H1 (cell line): ENCODE measurements around the gene PRR33. TPM values are rescaled to one million over a fixed set of nuclear protein-coding genes. Genes with fewer than 3 reads are reported as not detected.

Experiments used
- CTCF ChIA-PET: fragments of 300-600 bp; sonication (Branson Sonifier 250); formaldehyde crosslinking; loops from one replicate; lab custom pipeline; 2021; ENCODE audit not compliant: partially characterized antibody; lab: Charles Lee
- POLR2A ChIA-PET: fragments of 300-600 bp; sonication (Branson Sonifier 250); formaldehyde crosslinking; loops from one replicate; lab custom pipeline; 2021; ENCODE audit warnings: inconsistent platforms; ENCODE audit not compliant: partially characterized antibody; lab: Charles Lee
- DNase-seq, 2 experiments: peaks; one replicate each; pipeline versions ENCODE4 v3.0.0 to v3.0.0-alpha.2; 2010 to 2022; ENCODE audit warnings: low spot score in 2 of 2, low read depth in 1 of 2, mixed read lengths in 1 of 2
- FAIRE-seq: peaks from 2 replicates; lab custom pipeline; 2011; peaks lifted over from hg19 to GRCh38; lab: Jason Lieb, UNC
- H2AFZ ChIP-seq: 2 replicates; pipeline ENCODE4 v1.8.1; 2012; ENCODE audit warnings: low read length, inconsistent platforms
- H2AK5ac ChIP-seq: 2 replicates; pipeline ENCODE4 v1.6.1; 2013; ENCODE audit warnings: low read depth, low read length
- H2BK120ac ChIP-seq: replicated peaks from 2 replicates; pipeline ENCODE3; 2013; ENCODE audit warnings: low read depth, low read length, inconsistent platforms
- H2BK12ac ChIP-seq: 2 replicates; pipeline ENCODE4 v1.6.1; 2013; ENCODE audit warnings: low read depth, low read length
- H2BK15ac ChIP-seq: 2 replicates; pipeline ENCODE4 v1.6.1; 2013; ENCODE audit warnings: low read length
- H2BK20ac ChIP-seq: 2 replicates; pipeline ENCODE4 v1.6.1; 2013; ENCODE audit warnings: low read length
- H2BK5ac ChIP-seq: 2 replicates; pipeline ENCODE4 v1.6.1; 2013; ENCODE audit warnings: low read depth, low read length
- H3K14ac ChIP-seq: 2 replicates; pipeline ENCODE4 v1.6.1; 2013; ENCODE audit warnings: inconsistent platforms; ENCODE audit not compliant: insufficient read length
- H3K18ac ChIP-seq: 2 replicates; pipeline ENCODE4 v1.6.1; 2013; ENCODE audit warnings: low read length; ENCODE audit errors: extremely low read depth
- H3K23ac ChIP-seq: 2 replicates; pipeline ENCODE4 v1.6.1; 2013; ENCODE audit warnings: inconsistent platforms; ENCODE audit not compliant: insufficient read length
- H3K23me2 ChIP-seq: 2 replicates; pipeline ENCODE4 v1.6.1; 2013; ENCODE audit warnings: low read depth, low read length
- H3K27ac ChIP-seq: 2 replicates; pipeline ENCODE4 v1.6.1; 2011; ENCODE audit warnings: low read depth, low read length, inconsistent platforms
- H3K27me3 ChIP-seq, 4 experiments: replicated peaks in 1 of 4; 1 replicate in 1 of 4; 2 replicates in 3 of 4; pipeline versions ENCODE4 v1.6.1 to v1.8.1; 2011 to 2013; ENCODE audit warnings: low read length in 3 of 4, mild to moderate bottlenecking in 3 of 4, inconsistent platforms in 2 of 4, mixed read lengths in 2 of 4, moderate library complexity in 1 of 4; ENCODE audit not compliant: control insufficient read depth in 3 of 4, insufficient read depth in 3 of 4; ENCODE audit errors: extremely low read depth in 1 of 4
- H3K36me3 ChIP-seq, 4 experiments: 2 replicates each; pipeline versions ENCODE4 v1.6.1 to v1.8.1; 2011 to 2013; ENCODE audit warnings: mild to moderate bottlenecking in 4 of 4, low read length in 3 of 4, moderate library complexity in 2 of 4, control low read depth in 1 of 4, inconsistent platforms in 1 of 4; ENCODE audit not compliant: insufficient read depth in 4 of 4, control insufficient read depth in 2 of 4
- H3K4ac ChIP-seq: replicated peaks from 2 replicates; pipeline ENCODE3; 2013; ENCODE audit warnings: low read length, low read depth, mixed read lengths, inconsistent platforms; ENCODE audit not compliant: insufficient read length
- H3K4me1 ChIP-seq, 4 experiments: replicated peaks in 1 of 4; 1 replicate in 1 of 4; 2 replicates in 3 of 4; pipeline versions ENCODE4 v1.6.1 to v1.8.1; 2011 to 2013; ENCODE audit warnings: low read length in 3 of 4, inconsistent platforms in 2 of 4, mixed read lengths in 1 of 4; ENCODE audit not compliant: insufficient read depth in 4 of 4, control insufficient read depth in 3 of 4
- H3K4me2 ChIP-seq, 2 experiments: 2 replicates each; pipeline versions ENCODE4 v1.6.1 to v1.8.1; 2011 to 2013; ENCODE audit warnings: low read depth in 2 of 2, low read length in 2 of 2, control low read depth in 1 of 2, inconsistent platforms in 1 of 2, mild to moderate bottlenecking in 1 of 2; ENCODE audit not compliant: insufficient read depth in 1 of 2
- H3K4me3 ChIP-seq, 4 experiments: fragments of 200-600, 300-600 bp in 1 of 4; sonication (generic), shearing (Covaris generic), sonication (Bioruptor Twin) in 1 of 4; 2 replicates each; pipeline versions ENCODE4 v1.5.1 to v1.8.1; 2011 to 2016; ENCODE audit warnings: low read length in 4 of 4, low read depth in 3 of 4, control low read depth in 2 of 4, inconsistent platforms in 2 of 4, mild to moderate bottlenecking in 2 of 4, mixed read lengths in 1 of 4, moderate library complexity in 1 of 4; ENCODE audit not compliant: insufficient read depth in 2 of 4; ENCODE audit errors: extremely low read depth in 1 of 4
- H3K56ac ChIP-seq: replicated peaks from 2 replicates; pipeline ENCODE3; 2013; ENCODE audit warnings: low read depth, mild to moderate bottlenecking, mixed read lengths, low read length, inconsistent platforms; ENCODE audit not compliant: insufficient read length
- H3K79me1 ChIP-seq: 2 replicates; pipeline ENCODE4 v1.6.1; 2013; ENCODE audit warnings: low read depth, low read length, control low read depth
- H3K79me2 ChIP-seq, 2 experiments: 2 replicates each; pipeline versions ENCODE4 v1.6.1 to v1.8.1; 2012 to 2013; ENCODE audit warnings: low read length in 2 of 2, mild to moderate bottlenecking in 2 of 2, inconsistent platforms in 1 of 2; ENCODE audit not compliant: insufficient read depth in 2 of 2, control insufficient read depth in 1 of 2
- H3K9ac ChIP-seq, 4 experiments: replicated peaks in 1 of 4; 1 replicate in 1 of 4; 2 replicates in 3 of 4; pipeline versions ENCODE4 v1.6.1 to v1.8.1; 2011 to 2013; ENCODE audit warnings: low read depth in 3 of 4, low read length in 3 of 4, control low read depth in 2 of 4, mild to moderate bottlenecking in 2 of 4, moderate library complexity in 2 of 4, inconsistent platforms in 1 of 4; ENCODE audit errors: extremely low read depth in 1 of 4
- H3K9me3 ChIP-seq, 2 experiments: 2 replicates each; pipeline versions ENCODE4 v1.6.1 to v1.8.1; 2012 to 2013; ENCODE audit warnings: mild to moderate bottlenecking in 2 of 2, moderate library complexity in 2 of 2, control low read depth in 1 of 2, inconsistent platforms in 1 of 2, low read depth in 1 of 2, low read length in 1 of 2, mixed read lengths in 1 of 2; ENCODE audit not compliant: insufficient read depth in 2 of 2
- H4K20me1 ChIP-seq, 2 experiments: replicated peaks in 1 of 2; 2 replicates each; pipeline versions ENCODE3 to v1.8.1; 2011 to 2013; ENCODE audit warnings: inconsistent platforms in 2 of 2, low read length in 2 of 2, mild to moderate bottlenecking in 1 of 2; ENCODE audit not compliant: insufficient read depth in 2 of 2, control insufficient read depth in 1 of 2
- H4K5ac ChIP-seq: 2 replicates; pipeline ENCODE4 v1.6.1; 2013; ENCODE audit warnings: low read length, low read depth, mixed read lengths, inconsistent platforms; ENCODE audit not compliant: insufficient read length
- H4K8ac ChIP-seq: 2 replicates; pipeline ENCODE4 v1.8.0; 2013; ENCODE audit warnings: mild to moderate bottlenecking, moderate library complexity, low read length, inconsistent platforms; ENCODE audit not compliant: insufficient read depth; ENCODE audit errors: extremely low read depth
- H4K91ac ChIP-seq: replicated peaks from 2 replicates; pipeline ENCODE3; 2013; ENCODE audit warnings: low read length, mixed read lengths, inconsistent platforms; ENCODE audit not compliant: insufficient read length
- EP300 ChIP-seq, 2 experiments: IDR thresholded peaks; 1 replicate in 1 of 2; 2 replicates in 1 of 2; pipeline ENCODE4 v1.6.1; 2011 to 2012; ENCODE audit warnings: low read depth in 2 of 2, low read length in 2 of 2, mild to moderate bottlenecking in 2 of 2, borderline replicate concordance in 1 of 2, inconsistent platforms in 1 of 2, moderate library complexity in 1 of 2
- TAF7 ChIP-seq: optimal IDR thresholded peaks from 2 replicates; pipeline ENCODE3; 2011; ENCODE audit warnings: low read depth, mild to moderate bottlenecking, inconsistent platforms, low read length, moderate library complexity, borderline replicate concordance
- YY1 ChIP-seq: IDR thresholded peaks from 2 replicates; pipeline ENCODE4 v1.6.1; 2011; ENCODE audit warnings: low read depth, mild to moderate bottlenecking, low read length
- WGBS, 2 experiments: shearing (Covaris generic) in 1 of 2; methylation state at CpG; one replicate each; pipeline versions ENCODE4 v1.1.6 to v1.1.7; 2013 to 2015; ENCODE audit warnings: low lambda C conversion rate in 2 of 2, mixed read lengths in 2 of 2, inconsistent platforms in 1 of 2, low coverage in 1 of 2, missing lambda C conversion rate in 1 of 2; ENCODE audit not compliant: insufficient replicate concordance in 2 of 2, insufficient coverage in 1 of 2, insufficient read length in 1 of 2; ENCODE audit errors: extremely low coverage in 1 of 2, missing lambda C conversion rate in 1 of 2; 5-methylcytosine and 5-hydroxymethylcytosine counted together
- polyA plus RNA-seq, 7 experiments: library from polyadenylated mRNA; depleted of rRNA in 3 of 7; stranded (reverse) in 5 of 7; unstranded in 2 of 7; fragments of >200 nt in 5 of 7; fragments of 200-250 nt in 2 of 7; gene quantifications; 1 replicate in 5 of 7; 2 replicates in 1 of 7; 4 replicates in 1 of 7; pipeline versions ENCODE4 v1.2.1 to v1.2.3, GENCODE V29; 2011 to 2013; ENCODE audit warnings: missing spikeins in 2 of 7, mixed read lengths in 2 of 7
- total RNA-seq: library from RNA; stranded (reverse); fragmentation: NEBNext Ultra II Directional; extraction: Animal tissue kit (Norgen Biotek cat#: 25700); gene quantifications from 2 replicates; pipeline ENCODE4 v1.2.1, GENCODE V29; 2021

The PRR33 gene
- total and polyA plus RNA-seq, 2 of the 8 experiments (the other 6 are each of a cell fraction or from before 2014, with no cell fraction given), result 0.02 TPM; not detected in 1

DNA sequence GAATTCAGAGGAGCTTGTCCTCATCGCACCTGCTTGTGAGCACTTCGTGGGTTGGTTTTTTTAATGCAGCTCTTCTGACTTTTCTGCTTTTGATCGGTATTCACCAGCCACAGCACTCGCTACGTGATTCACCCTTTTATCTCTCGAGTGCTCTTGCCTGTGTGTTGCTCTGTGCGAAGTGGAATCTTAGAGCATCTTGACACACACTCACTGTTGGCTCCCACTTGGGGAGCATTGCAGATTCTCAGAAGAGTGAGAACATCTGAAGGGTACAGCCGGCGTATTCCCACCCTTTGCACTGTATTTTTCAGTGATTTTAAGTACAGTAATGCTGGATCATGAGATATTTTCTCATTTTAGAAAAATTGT is 38.8 kb upstream of the PRR33 start:
- Histone ChIP-seq H3K18ac (no peak overlapping the region), H4K91ac (no peak overlapping the region), H3K23ac (no peak overlapping the region), H3K79me1 (no peaks in the 10 kb centered on the region), H3K4me1 (peaks cover 0 to 3% (median 0%) of the 10 kb centered on the region in 4 experiments; a peak in 3 of 7 replicates), H2BK120ac (no peak overlapping the region), H3K4ac (no peak overlapping the region), H3K56ac (no peak overlapping the region), H3K27me3 (no peaks in the 10 kb centered on the region), H3K36me3 (no peaks in the 10 kb centered on the region), H2AFZ (no peak overlapping the region), H2BK12ac (no peak overlapping the region), H2BK15ac (no peak overlapping the region), H3K27ac (no peak overlapping the region), H4K5ac (no peak overlapping the region), H3K23me2 (peaks cover 4% of the 10 kb centered on the region; the same call in 1 of the 2 replicates), H2BK20ac (no peak overlapping the region), H3K9ac (no peak overlapping the region), H2BK5ac (no peak overlapping the region), H3K4me3 (no peak overlapping the region), H3K79me2 (no peaks in the 10 kb centered on the region), H2AK5ac (no peak overlapping the region), H3K4me2 (no peak overlapping the region), H4K20me1 (no peaks in the 10 kb centered on the region), H3K14ac (no peak overlapping the region), H4K8ac (no peak overlapping the region), H3K9me3 (no peaks in the 10 kb centered on the region)
- DNase-seq (no peak), FAIRE-seq (no peak)
- ChIA-PET POLR2A (no interaction called here), CTCF (interaction anchor here (0.6 to 2.9 kb wide), 5 partner anchors 11 to 222 kb away, joined by 3 to 11 read pairs (median 4); partner anchors contain the start of gene TNNT3)
- WGBS, 2 experiments, result 84% methylated on average over 9 of the region's 9 CpGs; no CpG with 5 or more reads in 1 of the 2 experiments
- TF ChIP-seq TAF7 (no peak), YY1 (no peak), EP300 (IDR thresholded peaks at IDR 0.05; ENCODE audit: borderline replicate concordance in 1 of 2, low read depth in 2 of 2, low read length in 2 of 2) (no peak)
